NCI-H128 (cell line): ENCODE data around the gene DCHS1.

Experiments used
- DNase-seq: peaks from one replicate; lab custom pipeline; 2025; ENCODE audit not compliant: unreplicated experiment; lab: John Stamatoyannopoulos, UW

The DCHS1 gene

DNA sequence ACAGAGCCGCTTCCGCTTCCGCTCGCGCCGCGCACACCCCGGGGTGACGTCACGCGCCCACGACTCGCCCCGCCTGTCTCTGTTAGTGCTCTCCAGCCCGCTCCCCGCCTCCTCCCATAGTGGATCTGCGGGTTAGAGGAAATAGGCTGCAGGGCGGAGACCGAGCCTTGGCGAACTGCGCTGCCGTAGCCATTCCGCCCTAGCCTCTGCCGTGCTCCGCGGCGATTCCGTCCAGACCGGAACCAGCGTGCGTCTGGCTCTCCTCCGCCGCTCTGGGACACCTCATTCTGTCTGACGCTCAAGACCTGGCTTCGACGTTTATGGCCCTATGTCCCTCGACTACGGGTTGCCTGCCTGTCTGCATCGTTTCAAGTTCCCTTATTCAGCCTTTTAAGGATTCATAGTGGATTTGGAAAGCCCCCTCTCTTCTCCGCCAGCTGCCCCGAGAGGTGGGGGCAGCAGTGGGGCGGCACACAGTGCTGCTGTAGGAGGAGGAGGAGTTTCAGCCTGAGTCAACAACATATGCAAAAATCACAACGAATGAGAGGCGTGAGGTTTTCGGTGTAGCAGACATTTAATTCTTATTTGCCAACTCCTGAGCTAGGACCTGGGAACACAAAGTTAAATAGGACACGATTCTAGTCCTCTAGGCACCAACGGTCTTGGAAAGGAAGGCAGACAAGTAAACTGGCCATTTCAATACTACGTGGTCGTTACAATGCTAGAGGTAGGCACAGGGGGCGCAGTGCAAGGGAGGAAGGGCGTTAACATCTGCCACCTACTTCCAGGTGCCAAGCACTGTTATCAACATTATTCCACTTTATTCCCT lies 43.2 kb downstream of the DCHS1 start, which contains the start of gene TAF10:
Gene TAF10 (minus strand): TSS at position 4 of the 829 bp plus-strand sequence. CDS start 27 bp downstream, outside the sequence.
- DNase-seq: peak; percentile 91

- no peak for DNase-seq
Observed at GRCh38 chr11:6611963-6612212, 43.7 kb downstream of the DCHS1 start.

GRCh38 chr11:6611092-6611962 lies 44.3 kb downstream of the DCHS1 start:
- DNase-seq: no peak

DNA sequence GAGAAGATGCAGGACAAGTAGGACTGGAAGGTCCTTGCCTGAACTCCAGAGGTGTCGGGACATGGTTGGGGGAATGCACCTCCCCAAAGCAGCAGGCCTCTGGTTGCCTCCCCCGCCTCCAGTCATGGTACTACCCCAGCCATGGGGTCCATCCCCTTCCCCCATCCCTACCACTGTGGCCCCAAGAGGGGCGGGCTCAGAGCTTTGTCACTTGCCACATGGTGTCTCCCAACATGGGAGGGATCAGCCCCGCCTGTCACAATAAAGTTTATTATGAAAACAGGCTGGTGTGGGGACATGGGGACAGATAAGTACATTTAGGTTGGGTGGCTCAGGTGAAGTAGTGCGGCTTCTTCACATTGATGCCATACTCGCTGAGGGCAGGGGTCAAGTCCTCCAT lies 45.0 kb downstream of the DCHS1 start:
- no peak for DNase-seq

GRCh38 chr11:6609502-6610015 lies 46.0 kb downstream of the DCHS1 start:
- no peak for DNase-seq

GRCh38 chr11:6608726-6609501 lies 46.7 kb downstream of the DCHS1 start:
- DNase-seq: no peak

- no peak for DNase-seq
Observed at GRCh38 chr11:6608011-6608410, 47.6 kb downstream of the DCHS1 start.

DNA sequence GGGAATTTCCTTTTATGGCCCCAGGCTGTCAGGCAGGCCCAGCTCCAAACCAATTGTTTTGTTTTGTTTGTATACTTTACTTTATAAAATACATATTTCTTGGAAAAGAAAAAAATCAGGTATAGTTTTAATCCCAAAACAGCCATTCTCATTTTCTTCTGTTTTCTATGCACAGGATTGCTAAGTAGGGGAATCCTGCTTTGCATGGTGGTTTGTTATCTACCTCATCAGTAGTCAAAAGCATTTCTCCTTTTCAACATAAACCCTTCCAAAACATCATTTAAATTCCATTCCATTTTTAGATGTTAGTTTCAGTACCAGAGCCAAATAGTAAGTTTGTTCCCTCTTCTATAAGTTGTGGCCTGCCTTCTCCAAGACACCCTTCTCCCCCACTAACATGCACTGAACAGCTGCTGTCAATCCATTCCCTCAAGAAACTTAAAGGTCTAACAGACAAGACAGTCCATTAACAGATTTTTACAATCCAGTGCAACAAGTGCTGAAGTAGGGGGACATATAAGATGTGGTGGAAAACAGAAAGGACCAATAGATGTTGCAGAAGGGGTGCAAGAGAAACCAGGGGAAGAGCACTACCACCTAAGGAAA lies 48.3 kb downstream of the DCHS1 start:
- DNase-seq: no peak

- no peak for DNase-seq
Observed at GRCh38 chr11:6606471-6607189, 49.0 kb downstream of the DCHS1 start.

DNA sequence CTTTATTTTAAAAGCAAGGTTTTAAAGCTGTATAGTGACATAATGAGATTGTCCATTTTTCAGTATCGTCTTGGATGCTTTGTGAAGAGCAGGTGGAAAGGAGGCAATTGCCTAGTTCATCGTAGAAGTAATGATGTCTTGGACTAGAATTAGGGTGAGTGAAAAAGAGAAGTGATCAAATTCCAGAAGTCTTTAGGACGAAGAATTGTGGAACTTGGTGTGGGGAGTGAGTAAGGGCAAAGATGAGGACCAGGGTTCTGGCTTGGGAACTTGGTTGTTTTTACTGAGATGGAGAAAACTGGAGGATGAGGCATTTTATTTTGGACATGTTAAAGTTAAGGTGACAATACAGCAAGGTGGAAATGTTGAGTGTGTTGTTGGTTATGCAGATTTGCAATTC lies 50.8 kb downstream of the DCHS1 start:
- DNase-seq: no peak

- DNase-seq: no peak
Observed at GRCh38 chr11:6604081-6604626, 51.5 kb downstream of the DCHS1 start.

GRCh38 chr11:6603287-6604080 lies 52.1 kb downstream of the DCHS1 start, which contains the start of the genes ILK and RRP8:
Gene ILK (plus strand): TSS chr11:6603774. CDS start chr11:6604272, 498 bp downstream.
Gene RRP8 (minus strand): TSS chr11:6603616. CDS start chr11:6603502, 114 bp downstream.
- peak; percentile 72 for DNase-seq

DNA sequence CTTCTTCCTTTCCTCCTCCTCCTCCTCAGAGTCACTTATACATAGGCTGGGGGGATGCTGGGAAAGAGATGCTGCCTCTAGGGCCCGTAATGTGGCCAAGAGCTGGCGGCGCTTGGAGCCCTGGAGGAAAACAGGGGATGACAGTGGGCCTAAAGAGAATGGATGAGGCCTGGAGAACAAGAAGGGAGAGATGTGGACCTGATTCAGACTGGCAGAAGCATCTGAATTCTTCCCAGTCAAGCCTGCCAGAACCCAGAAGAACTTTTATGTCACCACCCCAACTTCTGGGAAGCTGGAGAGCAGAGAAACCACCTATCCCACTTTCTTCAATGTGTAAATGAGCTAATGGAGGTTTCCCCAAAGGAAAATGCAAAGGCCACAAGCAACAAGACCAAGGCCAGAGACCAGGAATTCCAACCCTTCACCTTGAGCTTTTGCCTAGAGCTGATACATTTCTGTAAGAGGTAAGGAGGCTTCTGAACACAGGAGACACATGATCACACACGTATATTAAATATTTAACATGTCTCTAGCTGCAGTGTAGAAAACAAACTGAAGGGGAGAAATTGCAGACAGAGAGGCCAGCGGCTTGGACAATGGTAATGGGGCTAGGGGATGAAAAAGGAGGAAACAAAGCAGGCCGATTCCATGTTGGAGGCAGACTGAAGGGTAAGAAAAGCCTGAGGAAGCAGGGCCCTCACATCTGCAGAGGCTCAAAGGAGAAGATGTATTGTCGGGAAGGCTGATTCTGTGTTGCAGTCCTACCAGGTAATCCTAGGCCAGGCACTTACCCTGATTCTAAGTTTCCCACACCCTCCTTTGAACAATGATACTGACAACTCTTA lies 53.3 kb downstream of the DCHS1 start:
- no peak for DNase-seq

GRCh38 chr11:6601041-6601461 lies 54.6 kb downstream of the DCHS1 start:
- DNase-seq: no peak

DNA sequence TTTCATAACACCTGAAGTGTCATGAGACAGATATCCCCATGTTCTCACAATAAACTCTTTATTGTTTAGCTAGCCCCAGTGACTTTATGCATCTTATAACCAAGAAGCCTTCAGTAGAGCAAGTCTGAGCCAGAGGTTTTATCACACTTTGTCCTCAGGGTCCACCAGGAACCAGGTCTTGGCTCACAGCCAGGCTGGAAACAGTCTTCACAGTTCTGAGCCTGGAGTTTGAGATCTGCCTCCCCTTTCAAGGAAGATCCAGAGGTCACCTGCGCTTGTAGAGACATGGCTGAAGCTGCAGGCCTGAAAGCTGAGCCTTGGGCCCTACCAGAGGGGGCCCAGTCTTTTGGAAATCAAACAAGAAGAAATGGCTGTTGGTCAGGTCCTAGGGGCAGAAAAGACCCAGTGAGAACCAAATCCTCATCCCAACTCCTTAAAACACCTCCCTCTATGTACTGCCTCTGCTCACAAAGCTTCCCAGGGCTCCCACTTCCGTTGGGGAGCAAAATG lies 55.7 kb downstream of the DCHS1 start:
- no peak for DNase-seq

GRCh38 chr11:6599449-6599848 lies 56.2 kb downstream of the DCHS1 start:
- no peak for DNase-seq

DNA sequence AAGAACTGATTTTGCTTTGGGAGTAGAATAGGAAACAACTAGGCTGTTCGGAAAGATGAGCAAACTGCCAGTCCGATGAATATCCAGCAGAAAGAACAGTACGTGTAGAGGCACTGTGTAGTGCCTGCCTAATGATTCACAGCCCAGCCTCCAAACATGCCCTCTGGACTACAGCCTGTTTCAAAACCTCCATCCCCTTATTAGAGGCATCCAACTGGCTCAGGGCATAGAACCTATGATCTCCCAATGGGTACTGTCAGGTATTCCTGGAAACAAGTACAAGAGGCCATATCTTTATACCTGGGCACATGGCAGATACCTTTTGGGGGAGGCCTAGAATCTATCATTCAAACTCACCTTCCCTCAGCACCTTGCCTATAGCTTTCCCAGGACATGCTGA lies 57.1 kb downstream of the DCHS1 start:
- no peak for DNase-seq
